Measurements from ENCODE around the gene PKNOX2. TPM values are rescaled to one million over a fixed set of nuclear protein-coding genes. Genes with fewer than 3 reads are reported as not detected.

PKNOX2 gene
- total RNA-seq, 4 donors from 2014 or later = 0.51 to 4.3 (median 2.3) TPM

DNA sequence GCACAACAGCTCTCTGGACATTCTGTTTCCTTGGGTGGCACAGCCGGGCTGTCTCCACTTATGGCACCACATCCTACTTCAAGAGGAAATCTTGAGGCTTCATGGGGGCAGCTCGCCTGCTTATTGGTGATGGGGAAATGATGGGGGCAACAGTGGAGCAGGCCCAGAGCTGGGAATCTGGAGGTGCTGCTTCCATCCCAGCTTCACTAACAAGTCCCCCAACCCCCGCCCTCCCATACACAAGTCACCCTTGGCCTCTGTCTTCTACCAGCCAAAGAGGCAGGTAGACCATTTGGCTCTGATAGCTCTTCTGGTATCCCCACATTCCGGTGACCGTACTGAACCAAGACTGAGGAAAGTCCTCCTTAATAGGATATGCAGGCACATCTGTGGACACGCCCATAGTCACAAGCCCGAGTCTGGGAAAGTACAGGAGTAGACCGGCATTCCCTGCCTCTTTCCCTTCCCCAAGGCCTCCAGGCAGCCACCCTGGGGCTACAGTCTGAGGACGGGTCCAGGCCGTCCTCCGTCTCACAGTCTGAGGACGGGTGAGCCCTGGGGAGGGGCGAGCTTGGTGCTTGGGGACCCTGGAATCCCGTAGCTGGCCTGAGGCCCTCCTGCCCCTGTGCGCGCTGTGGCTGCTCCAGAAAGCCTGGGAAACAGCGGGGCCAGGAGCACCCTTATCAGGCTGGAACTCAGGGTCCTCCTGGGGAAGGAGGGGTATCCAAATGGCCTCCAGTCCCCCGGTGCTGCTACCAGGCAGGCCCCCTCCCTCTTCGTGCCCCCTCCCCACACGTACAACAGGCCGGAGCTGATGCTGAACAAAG lies 185.9 kb downstream of the PKNOX2 start:
- TF ChIP-seq, protein P1, sequence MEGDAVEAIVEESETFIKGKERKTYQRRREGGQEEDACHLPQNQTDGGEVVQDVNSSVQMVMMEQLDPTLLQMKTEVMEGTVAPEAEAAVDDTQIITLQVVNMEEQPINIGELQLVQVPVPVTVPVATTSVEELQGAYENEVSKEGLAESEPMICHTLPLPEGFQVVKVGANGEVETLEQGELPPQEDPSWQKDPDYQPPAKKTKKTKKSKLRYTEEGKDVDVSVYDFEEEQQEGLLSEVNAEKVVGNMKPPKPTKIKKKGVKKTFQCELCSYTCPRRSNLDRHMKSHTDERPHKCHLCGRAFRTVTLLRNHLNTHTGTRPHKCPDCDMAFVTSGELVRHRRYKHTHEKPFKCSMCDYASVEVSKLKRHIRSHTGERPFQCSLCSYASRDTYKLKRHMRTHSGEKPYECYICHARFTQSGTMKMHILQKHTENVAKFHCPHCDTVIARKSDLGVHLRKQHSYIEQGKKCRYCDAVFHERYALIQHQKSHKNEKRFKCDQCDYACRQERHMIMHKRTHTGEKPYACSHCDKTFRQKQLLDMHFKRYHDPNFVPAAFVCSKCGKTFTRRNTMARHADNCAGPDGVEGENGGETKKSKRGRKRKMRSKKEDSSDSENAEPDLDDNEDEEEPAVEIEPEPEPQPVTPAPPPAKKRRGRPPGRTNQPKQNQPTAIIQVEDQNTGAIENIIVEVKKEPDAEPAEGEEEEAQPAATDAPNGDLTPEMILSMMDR (IDR thresholded peaks at IDR 0.05; ENCODE audit: low read depth) = no peak

DNA sequence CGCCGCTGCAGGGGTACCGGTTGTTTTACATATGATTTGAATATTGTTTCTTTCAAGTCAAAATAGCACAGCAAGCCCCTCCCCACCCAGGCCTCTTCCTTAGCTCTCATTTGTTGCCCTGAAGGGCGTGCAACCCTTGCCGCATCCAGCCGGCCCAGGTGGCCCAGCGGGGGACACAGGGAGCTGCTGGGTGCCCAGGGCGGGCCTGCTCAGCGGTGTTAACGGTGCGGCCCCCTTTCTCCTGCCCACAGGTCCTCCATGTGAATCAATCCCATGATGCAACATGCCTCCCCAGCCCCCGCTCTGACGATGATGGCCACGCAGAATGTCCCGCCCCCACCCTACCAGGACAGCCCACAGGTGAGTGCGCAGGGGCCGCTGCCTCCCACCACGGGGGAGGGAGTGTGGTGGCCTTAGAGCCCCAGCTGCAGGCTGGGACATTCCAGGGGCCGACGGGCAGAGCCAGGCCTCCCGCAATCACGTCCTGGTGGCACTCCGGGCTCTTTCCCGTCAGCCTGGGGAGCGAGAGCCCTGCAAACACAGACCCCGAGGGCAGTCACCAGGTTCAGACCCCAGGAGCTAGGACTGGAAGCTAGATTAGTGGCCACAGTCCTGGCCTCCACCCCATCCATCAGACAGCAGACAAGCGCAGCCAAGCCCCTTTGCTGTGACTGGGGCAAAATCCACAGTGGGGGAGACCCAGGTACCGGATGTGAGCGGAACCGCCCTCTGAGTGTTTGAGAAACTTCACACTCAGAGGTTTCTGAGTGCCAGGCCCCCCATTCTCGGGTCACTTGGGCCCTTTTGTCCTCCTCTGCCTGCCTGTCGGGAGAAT lies 186.7 kb downstream of the PKNOX2 start:
- TF ChIP-seq, protein P1 (IDR thresholded peaks at IDR 0.05; ENCODE audit: low read depth) = no peak

DNA sequence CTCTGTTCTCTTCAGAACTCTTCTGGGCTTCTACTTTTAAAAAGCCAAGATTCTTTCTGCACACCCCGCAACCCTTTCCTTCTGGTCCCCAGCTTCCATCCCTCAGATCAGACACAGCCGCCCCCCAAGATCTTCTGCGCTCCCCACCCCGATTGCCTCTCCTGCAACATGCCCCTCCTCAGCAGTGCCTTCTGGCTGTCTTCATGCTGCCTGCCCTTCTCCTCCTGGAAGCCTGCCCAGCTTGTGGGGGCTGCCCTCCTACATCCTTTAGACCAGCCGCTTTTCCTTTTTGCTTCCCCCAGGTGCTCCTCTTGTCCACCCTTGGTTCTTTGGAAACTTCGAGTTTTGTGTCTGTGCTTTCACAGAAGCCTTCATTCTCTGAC lies 187.3 kb downstream of the PKNOX2 start:
- TF ChIP-seq, protein P1 (IDR thresholded peaks at IDR 0.05; ENCODE audit: low read depth) = no peak

DNA sequence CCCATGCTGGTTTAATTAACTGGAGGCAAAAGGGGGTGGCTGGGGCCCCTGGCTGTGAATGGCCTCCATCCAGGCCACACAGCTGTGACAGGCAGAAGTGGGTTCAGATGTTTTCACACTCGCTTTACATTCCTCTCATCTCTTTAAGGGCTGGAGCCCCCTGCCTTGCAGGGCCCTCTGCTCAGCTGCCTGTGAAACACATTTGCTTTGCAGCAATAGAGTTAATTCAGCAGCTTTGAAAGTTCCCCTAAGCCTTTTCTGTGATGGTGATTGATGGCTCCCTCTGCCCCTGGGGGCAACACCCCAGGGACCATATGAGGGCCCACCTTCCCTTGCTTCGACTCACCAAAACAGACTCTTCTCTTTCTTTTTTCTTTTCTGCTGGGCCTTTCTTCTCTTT lies 192.2 kb downstream of the PKNOX2 start:
- TF ChIP-seq, protein P1 (IDR thresholded peaks at IDR 0.05; ENCODE audit: low read depth) = no peak

DNA sequence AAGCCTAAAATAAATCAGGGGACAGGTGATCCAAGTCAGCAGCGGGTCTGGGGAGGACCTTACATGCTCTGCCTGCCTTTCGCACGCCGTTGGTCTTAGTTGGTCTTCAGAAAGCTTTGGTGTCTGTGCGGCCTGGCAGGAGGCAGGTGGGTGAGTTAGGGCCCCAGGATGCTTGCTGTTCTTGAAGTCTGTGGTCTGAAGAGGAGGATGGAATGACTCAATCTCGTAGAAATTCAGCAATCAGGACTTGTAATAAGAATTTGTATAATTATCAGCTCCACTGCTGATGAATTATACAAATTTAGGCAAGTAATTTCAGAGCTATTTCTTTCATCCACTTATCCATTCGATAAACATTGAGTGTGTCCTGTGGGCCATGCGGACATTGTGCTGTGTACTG lies 193.0 kb downstream of the PKNOX2 start:
- TF ChIP-seq, protein P1 (IDR thresholded peaks at IDR 0.05; ENCODE audit: low read depth) = no peak

DNA sequence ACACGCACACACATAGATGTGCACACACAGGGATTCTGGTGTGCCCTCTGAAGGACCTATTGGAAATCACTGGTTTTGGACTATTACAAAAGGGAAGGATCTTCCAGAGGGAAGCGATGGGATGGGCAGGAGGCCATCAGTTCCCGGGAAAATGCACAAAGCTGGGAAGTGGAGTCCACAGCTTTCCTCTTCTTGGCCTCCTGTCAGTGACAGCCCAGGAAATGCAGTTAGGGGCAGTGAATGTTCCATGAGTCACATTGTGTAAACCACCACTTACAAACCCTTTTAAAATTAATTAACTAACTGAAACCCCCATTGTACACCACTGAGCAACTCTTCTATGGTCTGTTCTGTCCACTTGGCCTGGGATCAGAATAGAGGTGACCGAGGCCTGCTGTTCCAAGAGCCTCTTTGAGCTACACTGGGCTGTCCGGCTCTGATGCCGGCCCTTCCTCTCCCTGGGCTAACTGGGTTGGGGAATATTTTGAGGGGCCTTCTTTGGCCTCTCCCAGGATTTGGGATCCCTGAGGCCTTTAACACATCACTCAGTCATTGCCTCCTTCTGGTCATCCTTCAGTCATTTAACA lies 193.8 kb downstream of the PKNOX2 start:
- TF ChIP-seq, protein P1 (IDR thresholded peaks at IDR 0.05; ENCODE audit: low read depth) = no peak

DNA sequence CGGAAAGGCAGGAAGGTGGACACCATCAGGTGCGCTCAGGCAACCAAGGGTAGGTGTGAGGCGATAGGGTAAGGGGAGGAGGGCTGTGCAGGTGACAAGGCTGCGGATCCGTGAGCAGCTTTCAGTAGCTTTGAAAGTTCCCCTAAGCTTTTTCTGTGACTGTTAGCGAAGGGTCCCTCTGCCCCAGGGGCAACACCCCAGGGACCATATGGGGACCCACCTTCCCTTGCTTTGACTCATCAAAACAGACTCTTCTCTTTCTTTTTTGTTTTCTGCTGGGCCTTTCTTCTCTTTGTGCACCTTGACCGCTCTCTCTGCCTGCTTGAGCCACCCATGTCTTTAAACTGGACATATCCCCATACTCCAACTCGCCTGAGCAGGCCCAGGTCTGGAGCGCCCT lies 194.6 kb downstream of the PKNOX2 start:
- TF ChIP-seq, protein P1 (IDR thresholded peaks at IDR 0.05; ENCODE audit: low read depth) = no peak
